Occipital lobe (tissue), 2 donors: ENCODE data around the gene LILRB4. TPM values are rescaled to one million over a fixed set of nuclear protein-coding genes. Genes with fewer than 3 reads are reported as not detected.
"Not testable (repeated sequence)": the region's sequence is repeated elsewhere in the genome, so short reads cannot be mapped to it uniquely, and the experiment has no call there.

Source experiments
- DNase-seq: peaks from one replicate; lab custom pipeline; 2025; lab: John Stamatoyannopoulos, UW
- total RNA-seq: library from RNA; depleted of rRNA; stranded (reverse); fragments of >200 nt; gene quantifications from one replicate; pipeline ENCODE4 v1.2.3, GENCODE V29; 2014

The LILRB4 gene
- total RNA-seq, 1 donor from 2014 or later: 1.6 TPM

DNA sequence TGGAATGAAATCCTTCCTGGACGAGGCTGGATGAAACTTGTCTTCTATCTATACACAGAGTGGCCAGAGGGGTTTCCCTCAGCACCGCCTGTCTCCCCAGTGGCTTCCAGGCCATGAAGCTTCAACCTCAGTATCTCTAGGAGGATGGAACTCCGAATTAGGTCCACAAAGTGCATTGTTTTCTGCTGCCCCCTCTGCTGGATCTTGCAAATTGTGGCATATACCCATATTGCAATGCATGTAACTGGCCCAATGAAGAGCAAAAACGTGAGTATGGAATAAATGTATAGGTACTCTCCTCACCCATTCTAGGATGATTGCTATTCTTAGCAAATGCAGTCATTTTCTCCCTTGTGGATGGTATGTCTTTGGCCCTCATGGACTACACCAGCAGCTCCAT is 14.7 kb upstream of the LILRB4 start:
- DNase-seq: no peak

DNA sequence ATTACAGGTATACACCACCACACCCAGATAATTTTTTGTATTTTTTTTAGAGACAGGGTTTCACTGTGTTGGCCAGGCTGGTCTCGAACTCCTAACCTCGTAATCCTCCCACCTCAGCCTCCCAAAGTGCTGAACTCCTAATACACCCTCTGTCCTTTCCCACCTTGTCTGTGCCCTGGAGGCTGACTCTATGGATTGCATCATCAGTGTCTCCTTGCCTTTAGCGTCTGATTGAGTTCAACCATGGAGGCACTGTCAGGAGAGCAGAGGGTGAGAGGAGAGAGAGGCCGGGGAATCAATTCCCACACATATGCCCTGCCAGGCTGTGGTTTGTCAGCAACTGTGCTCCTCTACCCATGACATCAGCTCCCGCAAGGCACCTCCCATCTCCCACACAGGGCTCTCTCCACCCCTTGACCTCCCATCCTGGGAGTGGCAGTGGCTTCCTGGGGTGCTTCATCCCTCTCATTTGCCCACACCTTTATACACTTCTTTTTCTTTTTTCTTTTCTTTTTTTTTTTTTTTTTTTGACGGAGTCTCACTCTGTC is 12.6 kb upstream of the LILRB4 start:
- DNase-seq: no peak

DNA sequence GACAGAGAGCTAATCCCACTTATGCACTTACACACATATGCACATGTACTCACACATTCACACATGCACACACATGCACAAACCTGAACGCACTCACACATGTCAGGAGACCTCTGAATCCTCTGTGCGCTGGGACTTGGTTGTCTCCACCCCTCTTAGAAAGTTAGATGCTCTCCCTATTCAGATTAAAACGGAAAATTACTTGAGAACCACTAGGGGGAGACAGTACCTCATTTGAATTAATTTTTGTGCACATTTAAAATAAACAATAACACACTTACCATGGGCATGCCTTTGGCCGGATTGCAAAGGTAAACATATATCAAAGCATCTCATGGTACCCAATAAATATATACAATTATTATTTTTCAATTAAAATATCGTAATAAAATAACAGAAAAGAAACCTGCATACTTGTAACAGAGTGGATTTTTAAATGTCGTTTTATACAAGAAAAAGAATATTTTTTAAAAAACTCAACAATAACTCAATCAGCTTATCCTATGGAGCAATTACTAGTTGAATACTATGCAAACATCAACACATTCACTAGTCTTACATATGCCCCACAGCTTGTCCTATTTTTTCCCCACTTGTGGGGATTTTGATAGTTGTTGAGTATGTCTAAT is 9.5 kb upstream of the LILRB4 start:
- DNase-seq: no peak

DNA sequence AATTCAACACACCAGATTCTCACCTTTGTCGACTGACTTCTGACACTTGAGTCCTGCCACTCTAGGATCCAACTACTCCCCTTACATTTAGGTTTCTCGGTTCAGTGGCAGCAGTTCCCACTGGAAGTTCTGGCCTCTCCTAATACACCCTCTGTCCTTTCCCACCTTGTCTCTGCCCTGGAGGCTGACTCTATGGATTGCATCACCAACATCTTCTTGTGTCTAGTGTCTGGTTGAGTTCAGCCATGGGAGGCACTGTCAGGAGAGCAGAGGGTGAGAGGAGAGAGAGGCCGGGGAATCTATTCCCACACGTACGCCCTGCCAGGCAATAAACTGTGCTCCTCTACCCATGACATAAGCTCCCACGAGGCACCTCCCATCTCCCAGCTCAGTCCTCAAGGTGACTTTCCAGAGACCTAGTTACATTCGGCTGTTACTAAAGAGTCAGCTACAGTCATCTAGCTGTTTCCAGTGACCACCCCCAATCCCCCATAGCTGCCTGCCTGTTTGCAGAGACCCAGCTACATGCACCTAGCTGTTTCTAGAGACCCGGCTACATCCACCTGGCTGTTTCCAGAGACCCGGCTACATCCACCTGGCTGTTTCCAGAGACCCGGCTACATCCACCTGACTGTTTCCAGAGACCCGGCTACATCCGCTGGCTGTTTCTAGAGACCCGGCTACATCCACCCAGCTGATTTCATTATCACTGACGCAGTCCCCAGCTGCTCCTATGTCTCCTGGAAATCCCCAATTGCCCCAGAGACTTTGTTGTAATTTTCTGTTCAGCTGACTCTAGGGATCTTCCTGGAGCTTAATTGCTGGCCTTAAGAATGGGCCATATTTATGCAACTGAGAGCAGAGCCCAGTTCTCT is 8.1 kb upstream of the LILRB4 start:
- DNase-seq: no peak

DNA sequence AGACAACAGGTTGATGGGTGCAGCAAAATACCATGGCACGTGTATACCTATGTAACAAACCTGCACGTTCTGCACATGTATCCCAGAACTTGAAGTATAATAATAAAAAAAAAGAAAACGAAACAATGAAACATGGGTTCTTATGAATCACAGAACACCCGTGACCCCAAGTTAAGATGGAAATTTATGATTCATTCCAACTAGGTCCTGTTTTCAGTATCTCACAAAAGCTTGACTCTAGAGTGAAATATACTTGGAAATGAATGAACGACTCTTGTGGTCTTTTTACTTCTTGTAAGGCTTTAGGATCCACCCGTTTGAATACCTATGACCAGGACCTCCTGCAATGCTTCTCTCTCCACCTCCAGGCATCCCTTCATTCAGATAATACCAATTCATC is 3.5 kb upstream of the LILRB4 start:
- no peak for DNase-seq

DNA sequence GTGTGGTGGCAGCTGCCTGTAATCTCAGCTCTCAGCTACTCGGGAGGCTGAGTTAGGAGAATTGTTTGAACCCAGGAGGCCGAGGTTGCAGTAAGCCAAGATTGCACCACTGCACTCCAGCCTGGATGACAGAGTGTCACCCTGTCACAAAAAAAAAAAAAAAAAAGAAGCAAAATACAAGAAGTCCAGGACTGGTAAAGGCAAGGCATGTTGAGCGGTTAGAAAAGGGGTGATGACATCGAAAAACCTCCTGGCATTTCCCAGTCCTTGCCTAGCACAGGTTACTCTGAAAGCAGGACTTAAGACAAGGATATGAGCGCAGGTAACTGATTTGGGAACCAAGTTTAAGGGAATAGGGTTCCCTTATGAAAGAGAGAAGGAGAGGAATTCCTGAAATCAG is 2.5 kb upstream of the LILRB4 start:
- no peak for DNase-seq

DNA sequence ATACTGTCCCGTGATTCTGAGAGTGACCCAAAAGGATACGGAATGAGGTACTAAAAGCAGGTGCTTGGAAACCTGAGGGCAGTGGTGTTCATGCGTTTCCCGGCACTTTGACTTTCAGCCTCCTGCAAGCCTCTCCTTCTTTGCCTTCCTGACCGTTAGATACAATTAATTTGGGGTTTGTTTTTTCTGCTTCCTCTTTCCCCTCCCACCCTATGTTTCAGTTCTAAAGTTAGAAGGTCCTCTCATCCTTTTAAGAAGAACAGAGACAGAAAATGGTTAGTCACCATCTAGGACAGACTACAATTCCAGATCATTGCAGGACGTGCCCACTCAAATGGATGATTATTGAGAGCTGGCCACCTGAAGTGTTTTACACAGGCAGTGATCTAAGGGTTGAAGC is 1.8 kb upstream of the LILRB4 start:
- no peak for DNase-seq

DNA sequence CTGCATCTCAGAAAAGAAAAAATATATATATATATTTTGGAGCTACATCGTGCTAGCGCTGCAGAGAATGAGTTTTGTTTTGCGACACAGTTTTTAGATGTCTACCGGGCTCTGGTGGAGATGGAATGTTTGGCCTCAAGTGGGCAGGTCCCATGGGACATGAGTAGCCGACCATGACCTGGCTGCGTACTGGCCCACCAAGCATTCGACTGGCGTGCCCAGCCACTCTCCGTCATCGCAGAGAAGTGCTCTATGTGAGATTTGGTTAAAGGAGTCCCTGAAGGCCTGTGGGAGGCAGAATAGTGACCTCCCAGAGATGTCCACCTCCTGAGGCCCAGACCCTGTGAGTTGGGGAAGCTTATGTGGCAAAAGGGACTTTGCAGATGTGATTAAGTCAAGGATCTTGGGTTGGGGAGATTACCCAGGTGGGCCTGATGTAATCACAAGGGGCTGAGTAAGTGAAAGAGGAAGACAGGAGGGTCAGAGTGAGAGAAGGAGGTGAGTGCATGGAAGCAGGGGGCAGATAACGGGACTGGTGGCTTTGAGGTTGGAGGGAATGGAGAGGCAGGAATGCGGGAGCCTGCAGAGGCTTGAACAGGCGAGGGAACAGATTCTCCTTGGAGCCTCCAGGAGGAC is 821 bp upstream of the LILRB4 start:
- no peak for DNase-seq

DNA sequence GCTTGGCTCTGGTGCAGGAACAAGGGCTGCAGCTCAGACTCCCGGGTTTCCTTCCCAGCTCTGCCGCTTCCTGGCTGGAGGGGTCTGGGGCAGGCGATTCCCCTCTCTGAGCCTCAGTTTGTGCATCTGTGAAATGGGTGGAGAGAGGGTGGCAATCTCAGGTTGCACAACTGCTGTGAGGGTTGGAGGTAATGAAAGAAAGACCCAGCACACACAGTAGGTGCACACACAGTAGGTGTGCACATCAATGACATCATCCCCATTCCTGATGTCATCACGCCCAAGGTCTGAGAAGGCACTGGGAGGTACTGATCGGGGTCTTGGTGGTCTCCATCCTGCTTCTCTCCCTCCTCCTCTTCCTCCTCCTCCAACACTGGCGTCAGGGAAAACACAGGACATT is 2.7 kb downstream of the LILRB4 start:
- DNase-seq: no peak

DNA sequence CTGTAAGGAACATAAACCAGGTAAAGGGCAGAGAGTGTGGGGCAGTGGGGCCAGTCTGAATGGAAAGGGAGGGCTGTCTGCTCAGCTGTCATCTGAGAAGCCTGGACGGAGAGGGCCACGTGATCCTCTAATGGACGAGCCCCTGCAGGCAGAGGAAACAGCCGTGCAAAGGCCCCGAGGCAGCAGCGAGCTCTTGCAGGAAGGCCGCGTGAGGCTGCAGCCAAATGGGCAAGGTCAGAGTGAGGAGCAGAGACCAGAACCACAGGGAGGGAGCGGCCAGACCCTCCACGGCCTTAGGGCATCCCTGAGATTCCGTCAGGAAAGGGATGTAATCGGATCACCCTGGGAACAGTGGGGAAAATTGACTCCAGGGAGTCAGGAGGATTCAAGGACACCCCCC is 4.4 kb downstream of the LILRB4 start:
- no peak for DNase-seq

DNA sequence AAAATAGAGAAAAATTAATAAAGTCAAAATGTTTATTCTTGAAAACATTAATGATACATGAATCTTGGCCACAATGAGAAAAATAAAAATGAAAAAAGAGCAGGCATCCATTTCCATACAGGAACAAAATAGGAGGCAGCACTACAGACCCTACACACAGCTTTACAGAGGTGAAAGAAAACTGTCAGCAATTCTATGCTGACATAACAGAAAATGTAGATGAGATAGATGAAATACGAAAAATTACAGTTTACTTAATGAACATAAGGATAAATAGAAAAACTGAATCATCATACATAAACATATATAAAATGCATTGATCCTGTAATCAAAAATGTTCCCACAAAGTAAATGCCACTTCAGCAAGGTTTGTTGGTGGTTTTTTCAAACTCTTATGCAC is 5.6 kb downstream of the LILRB4 start:
- no peak for DNase-seq

DNA sequence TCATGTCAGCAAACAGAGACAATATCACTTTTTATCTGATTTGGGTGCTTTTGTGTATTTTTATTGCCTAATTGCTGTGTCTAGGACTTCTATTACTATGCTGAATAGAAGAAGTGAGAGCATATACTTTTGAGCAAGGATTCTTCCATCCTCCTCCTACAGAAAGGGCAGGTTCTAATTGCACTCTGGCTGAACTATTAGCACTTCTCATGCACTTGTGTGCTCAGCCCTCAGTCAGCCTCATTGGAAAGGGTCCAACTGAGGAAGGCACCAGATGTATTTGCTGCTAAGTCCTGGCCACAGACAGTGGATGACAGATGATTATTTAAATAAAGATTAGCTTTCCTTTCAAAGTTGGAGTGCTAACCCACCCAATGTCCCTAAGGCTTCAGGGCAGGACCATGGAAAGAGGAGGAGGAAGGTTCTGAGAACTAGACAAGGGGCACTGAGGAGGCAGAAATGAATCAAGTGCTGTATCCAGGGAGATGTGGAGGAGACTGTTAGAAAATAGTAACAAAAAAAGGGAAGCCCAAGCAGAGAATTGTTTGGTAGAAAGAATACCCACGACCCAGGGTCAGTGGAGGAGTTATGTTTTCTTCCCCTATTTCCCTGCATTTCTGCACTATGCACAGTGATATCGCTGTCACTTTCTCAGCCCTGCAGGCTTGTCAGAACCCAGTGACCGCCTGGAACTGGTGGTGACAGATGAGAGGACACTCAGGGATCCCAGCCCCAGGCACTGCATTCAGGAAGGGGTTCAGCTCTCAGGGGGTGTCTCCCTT is 8.0 kb downstream of the LILRB4 start:
- DNase-seq: no peak

DNA sequence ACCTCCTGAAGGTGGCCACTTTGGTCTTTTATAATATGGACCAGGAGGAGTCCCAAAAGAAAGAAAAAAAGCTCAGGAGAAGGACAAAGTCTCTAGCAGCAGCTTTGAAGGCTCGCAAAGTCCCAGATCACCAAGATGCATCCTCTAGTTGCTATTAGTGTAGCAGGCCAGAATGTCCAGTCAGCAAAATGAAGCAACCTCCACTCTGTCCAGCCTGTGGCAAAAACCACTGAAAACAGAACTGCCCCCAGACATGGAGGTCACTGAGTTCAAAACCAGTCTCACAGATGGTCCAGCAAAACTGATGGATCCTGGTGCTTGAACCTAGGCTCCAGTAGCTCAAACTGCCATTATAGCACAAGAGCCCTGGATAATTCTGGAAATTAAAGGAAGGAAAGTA is 10.4 kb downstream of the LILRB4 start:
- no peak for DNase-seq

DNA sequence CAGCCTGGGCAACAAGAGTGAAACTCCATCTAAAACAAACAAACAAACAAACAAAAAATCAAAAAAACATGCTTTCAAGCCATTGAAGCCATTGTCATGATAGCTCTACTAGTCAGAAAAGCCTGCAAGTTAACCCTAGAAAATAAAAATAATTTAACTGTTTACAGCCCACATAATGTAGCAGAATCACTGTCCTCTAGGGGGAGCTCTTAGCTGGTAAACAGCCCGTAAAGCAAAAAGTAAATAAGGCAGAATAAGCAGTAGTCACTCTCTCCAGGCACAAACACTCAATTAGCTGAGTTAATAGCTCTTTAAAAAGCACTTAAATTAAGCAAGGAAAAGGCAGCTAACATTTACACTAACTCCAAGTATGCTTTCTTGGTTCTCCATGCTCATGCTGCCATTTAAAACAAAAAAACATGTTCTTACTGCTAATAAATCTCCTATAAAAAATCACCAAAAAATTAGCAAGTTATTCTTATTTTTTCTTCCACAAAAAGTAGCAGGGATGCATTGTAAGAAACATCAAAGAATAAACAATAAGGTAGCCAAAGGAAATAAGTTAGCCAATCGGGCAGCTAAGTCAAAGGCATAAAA is 11.3 kb downstream of the LILRB4 start:
- no peak for DNase-seq

DNA sequence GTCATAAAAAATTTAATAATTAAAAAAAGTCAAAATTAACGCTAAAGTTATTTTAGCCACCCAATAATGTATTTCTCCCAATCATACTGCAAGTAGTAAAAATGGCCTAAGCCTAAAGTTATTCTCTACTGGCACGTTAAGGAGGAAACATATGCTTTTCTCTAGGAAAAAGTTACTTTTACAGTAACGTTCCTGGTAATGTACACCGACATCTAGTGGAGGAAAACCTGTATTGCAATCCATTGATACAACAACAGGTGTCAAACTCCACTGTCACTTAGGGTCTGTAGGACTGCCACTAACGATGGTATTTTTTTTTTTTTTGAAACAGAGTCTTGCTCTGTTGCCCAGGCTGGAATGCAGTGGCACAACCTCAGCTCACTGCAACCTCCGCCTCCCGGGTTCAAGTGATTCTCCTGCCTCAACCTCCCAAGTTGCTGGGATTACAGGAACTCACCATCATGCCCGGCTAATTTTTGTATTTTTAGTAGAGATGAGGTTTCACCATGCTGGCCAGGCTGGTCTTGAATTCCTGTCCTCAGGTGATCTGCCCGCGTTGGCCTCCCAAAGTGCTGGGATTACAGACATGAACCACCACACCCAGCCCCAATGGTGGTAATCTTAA is 13.5 kb downstream of the LILRB4 start:
- not testable (repeated sequence) for DNase-seq

DNA sequence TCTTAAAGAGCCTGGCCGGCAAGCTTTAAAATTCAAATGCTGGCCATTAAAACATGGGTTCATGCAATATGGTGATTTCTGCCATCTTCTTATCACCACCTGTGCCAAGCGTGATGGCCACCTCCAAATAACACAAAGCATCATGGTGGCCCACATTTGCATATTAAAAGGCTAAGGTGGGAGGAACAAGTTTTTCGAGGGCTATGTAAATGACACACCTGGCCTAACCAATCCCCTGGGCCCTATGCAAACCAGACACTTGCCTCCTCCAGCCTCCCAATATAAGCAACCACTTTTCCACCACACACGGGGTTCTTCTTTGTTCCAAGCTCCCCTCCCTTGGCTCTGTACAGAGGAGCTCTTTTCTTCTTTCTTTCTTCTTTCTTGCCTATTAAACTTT is 14.4 kb downstream of the LILRB4 start:
- DNase-seq: no peak

DNA sequence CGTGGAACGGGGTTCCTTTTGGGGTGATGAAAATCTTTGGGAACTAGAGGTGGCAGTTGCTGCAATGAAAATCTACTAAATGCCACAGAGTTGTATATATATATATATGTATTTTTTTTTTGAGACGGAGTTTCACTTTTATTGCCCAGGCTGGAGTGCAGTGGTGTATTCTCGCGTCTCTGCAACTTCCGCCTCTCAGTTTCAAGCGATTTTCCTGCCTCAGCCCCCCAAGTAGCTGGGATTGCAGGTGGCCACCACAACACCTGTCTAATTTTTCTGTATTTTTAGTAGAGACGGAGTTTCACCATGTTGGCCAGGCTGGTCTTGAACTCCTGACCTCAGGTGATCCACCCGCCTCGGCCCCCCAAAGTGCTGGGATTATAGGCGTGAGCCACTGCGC is 18.8 kb downstream of the LILRB4 start:
- not testable (repeated sequence) for DNase-seq

DNA sequence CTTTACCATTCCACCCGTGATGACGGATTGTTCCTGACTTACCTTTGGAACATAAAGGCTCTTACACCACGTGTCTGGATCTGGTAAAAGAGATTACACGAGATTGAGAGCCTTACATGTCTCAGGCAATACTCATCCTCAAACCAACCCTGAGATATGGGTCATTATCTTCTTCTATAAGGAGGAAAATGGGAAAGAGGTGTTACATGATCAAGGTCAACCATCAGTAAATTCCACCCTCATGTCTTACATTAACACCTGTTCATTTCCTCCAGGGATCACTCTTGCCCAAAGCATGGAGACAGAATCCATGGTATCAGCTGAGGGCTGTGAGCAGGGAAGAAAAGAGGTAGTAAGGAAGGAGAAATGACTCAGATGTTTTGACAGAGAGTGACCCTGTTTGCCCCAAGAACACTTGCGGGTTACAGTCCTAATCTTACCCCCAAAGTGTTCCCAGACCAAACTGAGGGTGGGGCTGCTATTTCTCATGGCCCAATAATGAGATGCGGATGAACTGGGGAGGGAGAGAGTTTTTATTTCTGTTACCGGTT is 19.6 kb downstream of the LILRB4 start:
- no peak for DNase-seq

DNA sequence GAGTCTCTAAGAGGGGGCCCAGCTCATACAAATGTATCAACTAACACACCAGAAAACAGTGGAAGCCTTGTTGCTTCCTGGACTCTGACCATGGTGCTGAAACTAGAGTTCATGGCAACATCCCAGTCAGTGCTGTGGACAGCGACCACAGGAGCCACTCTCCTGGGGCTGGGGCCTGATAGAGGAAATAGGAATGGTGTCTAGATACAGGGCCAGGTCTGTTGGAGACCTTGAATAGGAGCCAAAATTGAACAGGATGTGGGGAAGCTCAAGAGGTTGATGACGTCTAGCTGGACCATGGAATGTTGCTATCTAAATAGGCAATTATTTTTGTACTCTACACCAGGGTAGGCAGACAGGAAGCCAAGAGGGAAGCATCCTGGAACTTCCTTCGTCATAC is 21.7 kb downstream of the LILRB4 start:
- no peak for DNase-seq

DNA sequence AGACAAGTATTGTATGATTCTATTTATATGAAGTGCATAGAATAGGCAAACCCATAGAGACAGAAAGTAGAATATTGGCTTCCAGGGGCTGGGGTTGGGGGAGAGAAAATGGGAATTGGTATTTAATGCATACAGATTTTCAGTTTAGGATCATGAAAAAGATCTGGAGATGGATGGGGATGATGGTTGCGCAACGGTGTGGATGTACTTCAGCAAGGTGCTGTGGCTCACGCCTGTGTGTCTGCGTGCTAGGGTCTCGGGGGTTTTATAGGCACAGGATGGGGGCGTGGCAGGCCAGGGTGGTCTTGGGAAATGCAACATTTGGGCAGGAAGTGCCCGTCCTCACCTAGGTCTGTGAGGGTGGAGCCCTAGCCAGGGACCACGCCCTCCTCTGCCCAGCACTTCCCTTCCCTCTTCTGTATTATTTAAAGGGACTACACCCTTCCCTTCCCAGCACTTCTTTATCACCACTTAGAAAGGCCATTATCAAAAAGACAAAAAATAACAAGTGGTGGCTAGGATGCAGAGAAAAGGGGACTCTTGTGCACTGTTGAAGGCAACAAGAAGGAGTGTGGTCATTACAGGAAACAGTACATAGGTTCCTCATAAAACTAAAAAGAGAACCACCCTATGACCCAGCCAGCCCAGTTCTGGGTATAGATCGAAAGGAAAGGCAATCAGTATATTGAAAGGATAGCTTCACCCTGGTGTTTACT is 29.0 kb downstream of the LILRB4 start:
- DNase-seq: no peak
